Measurements from ENCODE around the gene PTH2. TPM values are rescaled to one million over a fixed set of nuclear protein-coding genes. Genes with fewer than 3 reads are reported as not detected.
A peak's percentile ranks its signal among the peaks of the same experiment; 100 is the strongest.

Gene PTH2
- total and polyA plus RNA-seq, 10 of the 15 experiments (the other 5 are each of a cell fraction or from before 2014, with no cell fraction given) = not detected

GRCh38 chr19:49451430-49452181 lies 28.4 kb upstream of the PTH2 start, which contains the start of gene PIH1D1:
Gene PIH1D1, minus strand, starts transcription at chr19:49451814. Its CDS starts 240 bp downstream, at chr19:49451574.
- CTCF ChIA-PET = interaction anchor here (0.9 to 5.1 kb wide), 9 partner anchors 8 to 487 kb away, joined by 3 to 46 read pairs (median 5); partner anchors contain the start of gene FLT3LG
- Histone ChIP-seq H3K79me2 (ENCODE audit: control insufficient read depth, insufficient read depth, low read length) (peaks cover 32% of the 10 kb centered on the region), H3K27ac (ENCODE audit: control insufficient read depth, insufficient read depth) (peak within 1 kb of the TSS; percentile 100), H3K36me3 (ENCODE audit: control insufficient read depth in 2 of 2, insufficient read depth in 2 of 2, low read length in 1 of 2) (peaks cover 2 to 6% of the 10 kb centered on the region in 2 experiments; a peak in 3 of 4 replicates), H3K4me2 (ENCODE audit: control insufficient read depth, insufficient read depth) (peak within 1 kb of the TSS; percentile 98), H3K4me3 (peak within 1 kb of the TSS; percentile 85), H4K20me1 (ENCODE audit: control insufficient read depth, insufficient read depth) (no peaks in the 10 kb centered on the region; the same call in 1 of the 2 replicates), H3K4me1 (ENCODE audit: control insufficient read depth, insufficient read depth, low read length) (peaks cover 12% of the 10 kb centered on the region), H3K27me3 (replicated peaks in 1 of 2; ENCODE audit: control insufficient read depth in 2 of 2, insufficient read depth in 2 of 2, low read length in 1 of 2) (no peaks in the 10 kb centered on the region), H3K9ac (ENCODE audit: control insufficient read depth, insufficient read depth, low read length) (peak within 1 kb of the TSS; percentile 100), H2AFZ (ENCODE audit: control insufficient read depth, low read depth, low read length) (peak within 1 kb of the TSS; percentile 94), H3K9me3 (replicated peaks; ENCODE audit: control insufficient read depth, insufficient read depth, low read length) (no peaks in the 10 kb centered on the region)
- POLR2A ChIA-PET = interaction anchor here (0.5 to 6.1 kb wide), 24 partner anchors 9 to 537 kb away, joined by 3 to 81 read pairs (median 4); partner anchors contain the start of genes FLT3LG, NOSIP, PRRG2 and RPS11
- FAIRE-seq = peak; percentile 100
- DNase-seq (ENCODE audit: low read depth, low spot score) = peak; percentile 99
- peak; percentile 77 for ATAC-seq
- TSS peak; percentile 90 for BruUV-seq (replicated peaks)
- SMC1A ChIA-PET (ENCODE audit: uncharacterized antibody, unreplicated experiment) = interaction anchor here (0.8 to 9.0 kb wide), 6 partner anchors 18 to 128 kb away, joined by 3 to 53 read pairs (median 6); partner anchors contain the start of gene FLT3LG
- in situ Hi-C loops (cut with MboI) = no loop called here
- intact Hi-C loops (cut with micrococcal nuclease; ENCODE audit: unreplicated experiment) = loop anchor here (1.0 to 5.0 kb wide), 3 partner anchors 19 to 119 kb away; partner anchors contain the start of gene RPL13A
- RAD21 ChIA-PET (ENCODE audit: unreplicated experiment) = interaction anchor here (0.6 to 9.0 kb wide), 7 partner anchors 9 to 225 kb away, joined by 3 to 90 read pairs (median 3); partner anchors contain the start of genes PRMT1 and RPS11
- WGBS (ENCODE audit: insufficient coverage, insufficient replicate concordance, low lambda C conversion rate, missing lambda C conversion rate) = 1% methylated on average over 42 of the region's 42 CpGs
- TF ChIP-seq IRF4 (IDR thresholded peaks at IDR 0.05; ENCODE audit: low read depth, low read length) (no peak), ZNF24 (IDR thresholded peaks at IDR 0.05) (no peak), STAT1 (conservative IDR thresholded peaks at IDR 0.05) (no peak), ZNF687 (IDR thresholded peaks at IDR 0.05) (no peak), SIN3A (IDR thresholded peaks at IDR 0.05; ENCODE audit: low read depth, low read length) (0 out of 2 replicates have a peak, but pooled peaks have one; percentile 31), GABPA (IDR thresholded peaks at IDR 0.05; ENCODE audit: low read depth) (peak; percentile 96), CBX3 (IDR thresholded peaks at IDR 0.05; ENCODE audit: borderline replicate concordance, low read depth) (no peak), TBL1XR1 (IDR thresholded peaks at IDR 0.05; ENCODE audit: low read depth, low read length) (no peak), CREB1 (IDR thresholded peaks at IDR 0.05; ENCODE audit: low read depth) (peak; percentile 60), SPI1 (IDR thresholded peaks at IDR 0.05; ENCODE audit: borderline replicate concordance, insufficient read depth, low read depth, low read length) (peak; percentile 61; the same call in 1 of the 2 replicates), BCL11A (IDR thresholded peaks at IDR 0.05; ENCODE audit: low read depth, low read length) (0 out of 2 replicates have a peak, but pooled peaks have one; percentile 8), SREBF2 (IDR thresholded peaks at IDR 0.05; ENCODE audit: low read length) (no peak), SMAD5 (IDR thresholded peaks at IDR 0.05; ENCODE audit: low read depth) (peak; percentile 74), EZH2 (IDR thresholded peaks at IDR 0.05; ENCODE audit: borderline replicate concordance, control insufficient read depth, low read depth, low read length) (no peak), ZZZ3 (IDR thresholded peaks at IDR 0.05; ENCODE audit: control insufficient read depth, insufficient read length, low read depth) (no peak), YBX1 (IDR thresholded peaks at IDR 0.05) (no peak), PAX5 (IDR thresholded peaks at IDR 0.05; ENCODE audit: borderline replicate concordance, low read depth, low read length) (no peak), JUNB (IDR thresholded peaks at IDR 0.05) (no peak), SMC3 (IDR thresholded peaks at IDR 0.05; ENCODE audit: borderline replicate concordance, low read length) (no peak), SRF (IDR thresholded peaks at IDR 0.05; ENCODE audit: low read depth in 2 of 2, low read length in 2 of 2) (no peak), EP300 (IDR thresholded peaks at IDR 0.05; ENCODE audit: borderline replicate concordance in 1 of 2, control insufficient read depth in 1 of 2, low read depth in 2 of 2, low read length in 2 of 2) (no peak), ZNF217 (IDR thresholded peaks at IDR 0.05) (no peak)

Measured in GM12878 (cell line).